ENCODE results near the gene GDI1. TPM values are rescaled to one million over a fixed set of nuclear protein-coding genes. Genes with fewer than 3 reads are reported as not detected.

The GDI1 gene
- total RNA-seq, 2 donors from 2014 or later, result 143 to 179 TPM

- H3K27ac Mint-ChIP-seq, result no peak overlapping the region
- no peaks in the 10 kb centered on the region for H3K36me3 ChIP-seq (ENCODE audit: control insufficient read depth, insufficient read depth, low read length)
- no peaks in the 10 kb centered on the region for H3K4me1 Mint-ChIP-seq
- DNase-seq, result no peak
- no peak overlapping the region for H3K27ac ChIP-seq (ENCODE audit: low read depth, low read length)
- no peaks in the 10 kb centered on the region for H3K4me1 ChIP-seq (ENCODE audit: control insufficient read depth, insufficient read depth, low read length)
- peaks cover 70% of the 10 kb centered on the region for H3K9me3 Mint-ChIP-seq
- no peaks in the 10 kb centered on the region for H3K27me3 ChIP-seq (ENCODE audit: control insufficient read depth, insufficient read depth, low read length, poor library complexity, severe bottlenecking)
- H3K9ac ChIP-seq (ENCODE audit: extremely low read depth, low read length, poor library complexity, severe bottlenecking), result no peak overlapping the region
- no peak overlapping the region for H3K4me3 ChIP-seq (ENCODE audit: low read length)
- no peaks in the 10 kb centered on the region for H3K9me3 ChIP-seq (ENCODE audit: control insufficient read depth, low read length)
- no peak for TF ChIP-seq CTCF (conservative IDR thresholded peaks at IDR 0.05)
- WGBS, 2 experiments (ENCODE audit: insufficient coverage in 1 of 2, insufficient read length in 1 of 2), result 87 to 100% methylated on average over 1 to 6 of the region's 7 CpGs
- peaks cover 11% of the 10 kb centered on the region for H3K36me3 Mint-ChIP-seq (ENCODE audit: low read depth)
- H3K4me3 Mint-ChIP-seq, result no peak overlapping the region
- H3K27me3 Mint-ChIP-seq (ENCODE audit: insufficient read depth), result no peaks in the 10 kb centered on the region
Observed at GRCh38 chrX:154430916-154431315, 6.0 kb upstream of the GDI1 start.

GRCh38 chrX:154431341-154431740 lies 5.6 kb upstream of the GDI1 start:
- 88% methylated on average over 5 of the region's 5 CpGs; no CpG with 5 or more reads in 1 of the 2 experiments for WGBS, 2 experiments (ENCODE audit: insufficient coverage in 1 of 2, insufficient read length in 1 of 2)
- no peak overlapping the region for H3K27ac Mint-ChIP-seq

GRCh38 chrX:154432210-154432609 lies 4.7 kb upstream of the GDI1 start:
- no peaks in the 10 kb centered on the region for H3K4me1 Mint-ChIP-seq
- H3K36me3 ChIP-seq (ENCODE audit: control insufficient read depth, insufficient read depth, low read length), result no peaks in the 10 kb centered on the region
- WGBS, 2 experiments (ENCODE audit: insufficient coverage in 1 of 2, insufficient read length in 1 of 2), result 97% methylated on average over 8 of the region's 8 CpGs; no CpG with 5 or more reads in 1 of the 2 experiments
- peaks cover 11% of the 10 kb centered on the region for H3K36me3 Mint-ChIP-seq (ENCODE audit: low read depth)
- no peak overlapping the region for H3K4me3 ChIP-seq (ENCODE audit: low read length)
- no peaks in the 10 kb centered on the region for H3K4me1 ChIP-seq (ENCODE audit: control insufficient read depth, insufficient read depth, low read length)
- no peak overlapping the region for H3K27ac Mint-ChIP-seq
- no peak for DNase-seq
- H3K27me3 Mint-ChIP-seq (ENCODE audit: insufficient read depth), result no peaks in the 10 kb centered on the region
- H3K27ac ChIP-seq (ENCODE audit: low read depth, low read length), result no peak overlapping the region
- no peaks in the 10 kb centered on the region for H3K27me3 ChIP-seq (ENCODE audit: control insufficient read depth, insufficient read depth, low read length, poor library complexity, severe bottlenecking)
- H3K9me3 Mint-ChIP-seq, result peaks cover 68% of the 10 kb centered on the region
- no peak for TF ChIP-seq CTCF (conservative IDR thresholded peaks at IDR 0.05)
- no peaks in the 10 kb centered on the region for H3K9me3 ChIP-seq (ENCODE audit: control insufficient read depth, low read length)
- H3K4me3 Mint-ChIP-seq, result no peak overlapping the region
- H3K9ac ChIP-seq (ENCODE audit: extremely low read depth, low read length, poor library complexity, severe bottlenecking), result no peak overlapping the region

More at GRCh38 chrX:154431341-154431740, 5.6 kb upstream of the GDI1 start:
- H3K9me3 ChIP-seq (ENCODE audit: control insufficient read depth, low read length), result no peaks in the 10 kb centered on the region
- peaks cover 74% of the 10 kb centered on the region for H3K9me3 Mint-ChIP-seq
- no peaks in the 10 kb centered on the region for H3K4me1 Mint-ChIP-seq
- H3K36me3 Mint-ChIP-seq (ENCODE audit: low read depth), result peaks cover 11% of the 10 kb centered on the region
- no peak overlapping the region for H3K4me3 ChIP-seq (ENCODE audit: low read length)
- no peak for TF ChIP-seq CTCF (conservative IDR thresholded peaks at IDR 0.05)
- no peaks in the 10 kb centered on the region for H3K27me3 Mint-ChIP-seq (ENCODE audit: insufficient read depth)
- no peak overlapping the region for H3K27ac ChIP-seq (ENCODE audit: low read depth, low read length)
- no peak overlapping the region for H3K4me3 Mint-ChIP-seq
- H3K9ac ChIP-seq (ENCODE audit: extremely low read depth, low read length, poor library complexity, severe bottlenecking), result no peak overlapping the region
- H3K36me3 ChIP-seq (ENCODE audit: control insufficient read depth, insufficient read depth, low read length), result no peaks in the 10 kb centered on the region
- DNase-seq, result no peak
- no peaks in the 10 kb centered on the region for H3K27me3 ChIP-seq (ENCODE audit: control insufficient read depth, insufficient read depth, low read length, poor library complexity, severe bottlenecking)
- H3K4me1 ChIP-seq (ENCODE audit: control insufficient read depth, insufficient read depth, low read length), result no peaks in the 10 kb centered on the region
